ENCODE data around the gene GATAD2A.
"Not testable (repeated sequence)": the region's sequence is repeated elsewhere in the genome, so short reads cannot be mapped to it uniquely, and the experiment has no call there.

The GATAD2A gene

GRCh38 chr19:19404879-19405860 lies at the start of gene GATAD2A:
Gene GATAD2A, plus strand, starts transcription at chr19:19405675. Its CDS starts 59,671 bp downstream, at chr19:19465346.
- peak; percentile 75 for DNase-seq

GRCh38 chr19:19356500-19356899 lies 49.0 kb upstream of the GATAD2A start:
- DNase-seq = no peak

GRCh38 chr19:19356901-19357566 lies 48.4 kb upstream of the GATAD2A start:
- DNase-seq = no peak

GRCh38 chr19:19361075-19361594 lies 44.3 kb upstream of the GATAD2A start:
- DNase-seq = peak; percentile 69

GRCh38 chr19:19362075-19362474 lies 43.4 kb upstream of the GATAD2A start:
- no peak for DNase-seq

GRCh38 chr19:19366434-19367396 lies 38.8 kb upstream of the GATAD2A start:
- peak; percentile 60 for DNase-seq

GRCh38 chr19:19368087-19368486 lies 37.4 kb upstream of the GATAD2A start:
- no peak for DNase-seq

GRCh38 chr19:19371059-19371458 lies 34.4 kb upstream of the GATAD2A start:
- DNase-seq = no peak

- DNase-seq = no peak
Observed at GRCh38 chr19:19372656-19373416, 32.6 kb upstream of the GATAD2A start.

- DNase-seq = no peak
Observed at GRCh38 chr19:19379527-19379926, 25.9 kb upstream of the GATAD2A start.

- not testable (repeated sequence) for DNase-seq
Observed at GRCh38 chr19:19380316-19380715, 25.2 kb upstream of the GATAD2A start.

- no peak for DNase-seq
Observed at GRCh38 chr19:19381007-19381926, 24.2 kb upstream of the GATAD2A start.

- DNase-seq = no peak
Observed at GRCh38 chr19:19382118-19382517, 23.4 kb upstream of the GATAD2A start.

GRCh38 chr19:19384486-19384885 lies 21.0 kb upstream of the GATAD2A start:
- DNase-seq = no peak

GRCh38 chr19:19385131-19385895 lies 20.2 kb upstream of the GATAD2A start:
- DNase-seq = peak; percentile 99

GRCh38 chr19:19385896-19386869 lies 19.3 kb upstream of the GATAD2A start:
- no peak for DNase-seq

- DNase-seq = no peak
Observed at GRCh38 chr19:19387108-19387507, 18.4 kb upstream of the GATAD2A start.

Data from kidney glomerular epithelial cell (primary cell).